Panc1 (cell line): ENCODE data around the gene NPLOC4. TPM values are rescaled to one million over a fixed set of nuclear protein-coding genes. Genes with fewer than 3 reads are reported as not detected.

Experiments used
- ATAC-seq: fragments of 200-7000 bp; cut with Tn5 transposase; 2 replicates; pipeline ENCODE4 v1.9.1; 2020; ENCODE audit warnings: mild to moderate bottlenecking, moderate library complexity
- BruUV-seq: library from RNA; stranded (reverse); fragments of 400-500 nt; replicated peaks from 2 replicates; lab custom pipeline; 2021; lab: Mats Ljungman, UMichigan
- CTCF ChIA-PET: fragments of 300-600 bp; sonication (Branson Sonifier 250); formaldehyde crosslinking; loops from one replicate; lab custom pipeline; 2022; ENCODE audit warnings: antibody characterized with exemption; lab: Charles Lee
- POLR2A ChIA-PET: fragments of 300-600 bp; sonication (Branson Sonifier 250); formaldehyde crosslinking; loops from one replicate; lab custom pipeline; 2022; ENCODE audit warnings: antibody characterized with exemption; lab: Charles Lee
- DNase-seq: peaks from one replicate; pipeline ENCODE4 v3.0.0-alpha.2; 2010; ENCODE audit warnings: low read depth, low spot score
- H3K27ac ChIP-seq: 2 replicates; pipeline ENCODE4 v1.5.1; 2011; ENCODE audit warnings: mild to moderate bottlenecking, low read length, inconsistent platforms
- H3K27me3 ChIP-seq: fragments of 200-500 bp; sonication (Bioruptor generic); 2 replicates; pipeline ENCODE4 v1.6.0; 2014; ENCODE audit warnings: low read length, inconsistent platforms; ENCODE audit not compliant: control insufficient read depth, insufficient read depth
- H3K36me3 ChIP-seq: fragments of 200-500 bp; sonication (Bioruptor generic); 2 replicates; pipeline ENCODE4 v1.5.1; 2014; ENCODE audit warnings: inconsistent platforms, mild to moderate bottlenecking, low read length, moderate library complexity; ENCODE audit not compliant: control insufficient read depth, insufficient read depth
- H3K4me1 ChIP-seq: 2 replicates; pipeline ENCODE4 v1.5.1; 2011; ENCODE audit warnings: inconsistent platforms, mild to moderate bottlenecking, low read length, moderate library complexity; ENCODE audit not compliant: control insufficient read depth, insufficient read depth
- H3K4me3 ChIP-seq, 2 experiments: 2 replicates each; pipeline ENCODE4 v1.5.1; 2011 to 2012; ENCODE audit warnings: low read depth in 2 of 2, low read length in 2 of 2, mild to moderate bottlenecking in 2 of 2, inconsistent platforms in 1 of 2, moderate library complexity in 1 of 2
- H3K9me3 ChIP-seq: fragments of 200-500 bp; sonication (Bioruptor generic); 2 replicates; pipeline ENCODE4 v1.5.1; 2014; ENCODE audit warnings: low read depth, mild to moderate bottlenecking, inconsistent platforms, low read length, moderate library complexity; ENCODE audit not compliant: control insufficient read depth, insufficient read depth
- POLR2AphosphoS5 ChIP-seq: IDR thresholded peaks from 2 replicates; pipeline ENCODE4 v1.6.1; 2012; ENCODE audit warnings: mild to moderate bottlenecking, low read depth, low read length, moderate library complexity
- SIN3A ChIP-seq: IDR thresholded peaks from 2 replicates; pipeline ENCODE4 v1.6.1; 2012; ENCODE audit warnings: low read depth, mild to moderate bottlenecking, low read length, moderate library complexity, borderline replicate concordance; ENCODE audit not compliant: insufficient read depth
- TCF7L2 ChIP-seq: IDR thresholded peaks from 2 replicates; pipeline ENCODE4 v1.6.1; 2011; ENCODE audit warnings: mild to moderate bottlenecking, low read depth, low read length, inconsistent platforms
- in situ Hi-C: cut with HindIII; loops from 2 replicates; pipeline ENCODE4 v1.10.0; 2016; ENCODE audit warnings: low sequenced_read_pairs, low pct_unique_long_range_greater_than_20kb
- intact Hi-C: fragments of 100-400 bp; cut with micrococcal nuclease; formaldehyde crosslinking; loops from one replicate; pipeline ENCODE4 v1.10.0; 2022; ENCODE audit not compliant: unreplicated experiment
- total RNA-seq: library from RNA; stranded (reverse); gene quantifications from one replicate; pipeline ENCODE4 v1.2.1, GENCODE V29; 2021; ENCODE audit not compliant: unreplicated experiment
- TF ChIP-seq, protein P1 (sequence below): fragments of 450-650 bp; IDR thresholded peaks from 2 replicates; pipeline ENCODE4 v1.5.1; 2017; ENCODE audit warnings: mild to moderate bottlenecking
- TF ChIP-seq, protein P2 (sequence below), 2 experiments: IDR thresholded peaks; 2 replicates each; pipeline ENCODE4 v1.6.1; 2011 to 2012; ENCODE audit warnings: low read depth in 2 of 2, control low read depth in 1 of 2, low read length in 1 of 2, mild to moderate bottlenecking in 1 of 2, moderate library complexity in 1 of 2; ENCODE audit not compliant: insufficient read depth in 1 of 2

NPLOC4 gene
- total RNA-seq, 1 experiment from 2014 or later, result 246 TPM

DNA sequence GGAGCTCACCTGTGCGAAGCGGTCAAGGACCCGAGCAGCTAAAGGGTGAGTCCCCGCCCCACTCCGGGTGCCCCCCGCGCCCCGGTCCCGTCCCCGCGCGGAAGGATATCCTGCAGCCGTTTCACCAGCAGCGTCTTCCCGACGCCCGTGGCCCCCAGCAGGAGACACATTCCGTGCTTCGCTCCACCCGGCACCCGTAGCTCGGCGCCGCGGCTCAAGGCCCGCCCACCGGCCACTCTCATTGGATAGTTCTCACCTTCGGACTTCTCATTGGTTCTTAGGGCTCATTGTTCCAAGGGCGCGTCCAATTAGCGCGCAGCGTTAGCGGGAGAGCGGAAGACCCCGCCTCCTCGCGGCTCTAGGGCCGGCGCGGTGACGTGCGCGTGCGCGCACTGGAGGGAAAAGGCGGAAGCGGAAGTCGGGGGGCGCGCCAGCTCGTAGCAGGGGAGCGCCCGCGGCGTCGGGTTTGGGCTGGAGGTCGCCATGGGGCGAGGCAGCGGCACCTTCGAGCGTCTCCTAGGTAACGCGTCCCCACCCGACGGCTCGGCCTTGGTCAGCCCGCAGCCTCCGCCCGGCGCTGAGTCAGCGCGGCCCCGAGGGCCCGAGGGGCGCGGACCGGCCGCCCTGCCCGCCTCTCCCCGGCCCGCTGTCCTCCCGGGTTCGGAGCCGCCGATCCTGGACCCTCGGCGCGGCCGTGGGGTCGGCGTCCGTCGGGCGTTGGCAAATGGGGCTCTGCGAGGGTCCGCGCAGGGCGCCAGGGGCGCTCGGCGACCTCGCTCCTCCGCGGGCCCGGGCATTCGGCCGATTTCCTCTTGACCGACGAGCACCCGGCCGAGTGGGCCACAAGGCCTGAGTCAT is 46.9 kb upstream of the NPLOC4 start, which contains the start of the genes ARL16 and HGS:
ARL16 (minus strand) TSS at position 214 of the 858 bp plus-strand sequence; CDS start at position 170, 44 bp downstream.
HGS (plus strand) TSS at position 428 of the 858 bp plus-strand sequence; CDS start at position 484, 56 bp downstream.
- H3K27me3 ChIP-seq, result no peaks in the 10 kb centered on the region
- DNase-seq (peak; percentile 92), ATAC-seq (peak; percentile 95)
- ChIA-PET POLR2A (interaction anchor here (0.6 to 1.1 kb wide), 4 partner anchors 12 to 120 kb away, joined by 3 to 6 read pairs (median 3); partner anchors contain the start of gene GCGR), CTCF (interaction anchor here (1.1 kb wide), 1 partner anchor 8 kb away, joined by 3 read pairs; no protein-coding TSS in a partner anchor)
- no peaks in the 10 kb centered on the region for H3K9me3 ChIP-seq
- no TSS peak for BruUV-seq
- H3K27ac ChIP-seq, result peak within 1 kb of the TSS; percentile 96
- TF ChIP-seq POLR2AphosphoS5, result peak; percentile 59; the same call in 1 of the 2 replicates
- TF ChIP-seq, protein P1, sequence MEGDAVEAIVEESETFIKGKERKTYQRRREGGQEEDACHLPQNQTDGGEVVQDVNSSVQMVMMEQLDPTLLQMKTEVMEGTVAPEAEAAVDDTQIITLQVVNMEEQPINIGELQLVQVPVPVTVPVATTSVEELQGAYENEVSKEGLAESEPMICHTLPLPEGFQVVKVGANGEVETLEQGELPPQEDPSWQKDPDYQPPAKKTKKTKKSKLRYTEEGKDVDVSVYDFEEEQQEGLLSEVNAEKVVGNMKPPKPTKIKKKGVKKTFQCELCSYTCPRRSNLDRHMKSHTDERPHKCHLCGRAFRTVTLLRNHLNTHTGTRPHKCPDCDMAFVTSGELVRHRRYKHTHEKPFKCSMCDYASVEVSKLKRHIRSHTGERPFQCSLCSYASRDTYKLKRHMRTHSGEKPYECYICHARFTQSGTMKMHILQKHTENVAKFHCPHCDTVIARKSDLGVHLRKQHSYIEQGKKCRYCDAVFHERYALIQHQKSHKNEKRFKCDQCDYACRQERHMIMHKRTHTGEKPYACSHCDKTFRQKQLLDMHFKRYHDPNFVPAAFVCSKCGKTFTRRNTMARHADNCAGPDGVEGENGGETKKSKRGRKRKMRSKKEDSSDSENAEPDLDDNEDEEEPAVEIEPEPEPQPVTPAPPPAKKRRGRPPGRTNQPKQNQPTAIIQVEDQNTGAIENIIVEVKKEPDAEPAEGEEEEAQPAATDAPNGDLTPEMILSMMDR, result no peak
- TF ChIP-seq, protein P2, sequence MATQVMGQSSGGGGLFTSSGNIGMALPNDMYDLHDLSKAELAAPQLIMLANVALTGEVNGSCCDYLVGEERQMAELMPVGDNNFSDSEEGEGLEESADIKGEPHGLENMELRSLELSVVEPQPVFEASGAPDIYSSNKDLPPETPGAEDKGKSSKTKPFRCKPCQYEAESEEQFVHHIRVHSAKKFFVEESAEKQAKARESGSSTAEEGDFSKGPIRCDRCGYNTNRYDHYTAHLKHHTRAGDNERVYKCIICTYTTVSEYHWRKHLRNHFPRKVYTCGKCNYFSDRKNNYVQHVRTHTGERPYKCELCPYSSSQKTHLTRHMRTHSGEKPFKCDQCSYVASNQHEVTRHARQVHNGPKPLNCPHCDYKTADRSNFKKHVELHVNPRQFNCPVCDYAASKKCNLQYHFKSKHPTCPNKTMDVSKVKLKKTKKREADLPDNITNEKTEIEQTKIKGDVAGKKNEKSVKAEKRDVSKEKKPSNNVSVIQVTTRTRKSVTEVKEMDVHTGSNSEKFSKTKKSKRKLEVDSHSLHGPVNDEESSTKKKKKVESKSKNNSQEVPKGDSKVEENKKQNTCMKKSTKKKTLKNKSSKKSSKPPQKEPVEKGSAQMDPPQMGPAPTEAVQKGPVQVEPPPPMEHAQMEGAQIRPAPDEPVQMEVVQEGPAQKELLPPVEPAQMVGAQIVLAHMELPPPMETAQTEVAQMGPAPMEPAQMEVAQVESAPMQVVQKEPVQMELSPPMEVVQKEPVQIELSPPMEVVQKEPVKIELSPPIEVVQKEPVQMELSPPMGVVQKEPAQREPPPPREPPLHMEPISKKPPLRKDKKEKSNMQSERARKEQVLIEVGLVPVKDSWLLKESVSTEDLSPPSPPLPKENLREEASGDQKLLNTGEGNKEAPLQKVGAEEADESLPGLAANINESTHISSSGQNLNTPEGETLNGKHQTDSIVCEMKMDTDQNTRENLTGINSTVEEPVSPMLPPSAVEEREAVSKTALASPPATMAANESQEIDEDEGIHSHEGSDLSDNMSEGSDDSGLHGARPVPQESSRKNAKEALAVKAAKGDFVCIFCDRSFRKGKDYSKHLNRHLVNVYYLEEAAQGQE (IDR thresholded peaks at IDR 0.05; ENCODE audit: insufficient read depth in 1 of 2, low read depth in 2 of 2, low read length in 1 of 2), result no peak
- TF ChIP-seq TCF7L2, result 0 out of 2 replicates have a peak, but pooled peaks have one; percentile 31
- peak; percentile 88; the same call in 1 of the 2 replicates for TF ChIP-seq SIN3A
- H3K4me3 ChIP-seq, result peak within 1 kb of the TSS; percentile 71 to 78
- H3K4me1 ChIP-seq, result peaks cover 23% of the 10 kb centered on the region
- peaks cover 22% of the 10 kb centered on the region; the same call in 1 of the 2 replicates for H3K36me3 ChIP-seq
- intact Hi-C loops, result no loop called here
- in situ Hi-C loops, result no loop called here

DNA sequence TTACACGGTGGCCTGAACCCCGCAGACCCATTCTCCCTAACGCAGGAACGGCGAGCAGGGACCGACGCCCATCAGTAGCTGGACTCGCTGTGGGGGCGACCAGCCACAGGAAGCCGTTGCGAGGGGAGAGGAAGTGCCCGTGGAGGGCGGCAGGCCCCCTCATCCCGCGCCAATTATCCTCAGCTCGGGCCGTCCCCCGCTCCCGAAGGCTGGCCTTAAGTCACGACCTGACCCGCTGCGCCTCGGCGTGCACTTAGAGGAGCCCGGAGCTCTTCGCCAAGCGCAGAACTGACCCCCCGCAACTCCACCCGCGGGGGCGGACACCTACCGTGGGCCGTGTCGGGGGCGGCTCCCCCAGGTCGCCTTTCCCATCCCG is 46.3 kb upstream of the NPLOC4 start:
- peaks cover 16% of the 10 kb centered on the region; the same call in 1 of the 2 replicates for H3K36me3 ChIP-seq
- peak overlapping the region; percentile 93 for H3K27ac ChIP-seq
- H3K4me1 ChIP-seq, result peaks cover 23% of the 10 kb centered on the region
- peak overlapping the region; percentile 71 to 78 for H3K4me3 ChIP-seq
- ChIA-PET CTCF (interaction anchor here (1.1 kb wide), 1 partner anchor 8 kb away, joined by 3 read pairs; no protein-coding TSS in a partner anchor), POLR2A (interaction anchor here (0.6 to 1.1 kb wide), 4 partner anchors 13 to 121 kb away, joined by 3 to 6 read pairs (median 3); partner anchors contain the start of gene GCGR)
- in situ Hi-C loops (no loop called here), intact Hi-C loops (no loop called here)
- BruUV-seq, result no TSS peak
- no peak for DNase-seq
- TF ChIP-seq, protein P1, result no peak
- TF ChIP-seq, protein P2 (IDR thresholded peaks at IDR 0.05; ENCODE audit: insufficient read depth in 1 of 2, low read depth in 2 of 2, low read length in 1 of 2), result no peak
- TF ChIP-seq SIN3A (no peak), TCF7L2 (no peak), POLR2AphosphoS5 (no peak)
- H3K27me3 ChIP-seq, result no peaks in the 10 kb centered on the region
- ATAC-seq, result peak; percentile 37
- no peaks in the 10 kb centered on the region for H3K9me3 ChIP-seq
